SHP77 treated with DMSO at 0.1 percent for 48 hours (cell line): ENCODE results near the gene FGGY.
"Not testable (repeated sequence)": the region's sequence is repeated elsewhere in the genome, so short reads cannot be mapped to it uniquely, and the experiment has no call there.

Experiments
- DNase-seq: peaks from one replicate; lab custom pipeline; 2025; lab: John Stamatoyannopoulos, UW

The FGGY gene

DNA sequence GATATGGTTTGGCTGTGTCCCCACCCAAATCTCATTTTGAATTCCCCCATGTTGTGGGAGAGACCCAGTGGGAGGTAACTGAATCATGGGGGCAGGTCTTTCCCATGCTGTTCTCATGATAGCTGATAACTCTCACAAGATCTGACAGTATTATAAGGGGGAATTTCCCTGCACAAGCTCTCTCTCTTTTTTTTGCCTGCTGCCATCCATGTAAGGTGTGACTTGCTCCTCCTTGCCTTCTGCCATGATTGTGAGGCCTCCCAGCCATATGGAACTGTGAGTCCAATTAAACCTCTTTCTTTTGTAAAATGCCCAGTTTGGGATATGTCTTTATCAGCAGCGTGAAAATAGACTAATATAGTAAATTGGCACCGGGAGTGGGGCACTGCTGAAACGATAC is 439.0 kb downstream of the FGGY start:
- DNase-seq = not testable (repeated sequence)

DNA sequence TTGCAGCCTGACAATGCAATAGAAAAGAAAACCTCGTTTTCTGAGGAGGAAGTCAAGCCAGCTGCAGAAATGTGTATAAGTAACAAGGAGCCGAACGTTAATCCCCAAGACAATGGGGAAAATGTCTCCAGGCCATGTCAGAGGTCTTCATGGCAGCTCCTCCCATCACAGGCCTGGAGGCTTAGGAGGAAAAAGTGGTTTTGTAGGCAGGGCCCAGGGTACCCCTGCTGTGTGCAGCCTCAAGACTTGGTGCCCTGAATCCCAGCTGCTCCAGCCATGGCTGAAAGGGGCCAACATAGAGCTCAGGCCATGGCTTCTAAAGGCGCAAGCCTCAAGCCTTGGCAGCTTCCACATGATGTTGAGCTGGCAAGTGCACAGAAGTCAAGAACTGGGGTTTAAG is 439.9 kb downstream of the FGGY start:
- no peak for DNase-seq

DNA sequence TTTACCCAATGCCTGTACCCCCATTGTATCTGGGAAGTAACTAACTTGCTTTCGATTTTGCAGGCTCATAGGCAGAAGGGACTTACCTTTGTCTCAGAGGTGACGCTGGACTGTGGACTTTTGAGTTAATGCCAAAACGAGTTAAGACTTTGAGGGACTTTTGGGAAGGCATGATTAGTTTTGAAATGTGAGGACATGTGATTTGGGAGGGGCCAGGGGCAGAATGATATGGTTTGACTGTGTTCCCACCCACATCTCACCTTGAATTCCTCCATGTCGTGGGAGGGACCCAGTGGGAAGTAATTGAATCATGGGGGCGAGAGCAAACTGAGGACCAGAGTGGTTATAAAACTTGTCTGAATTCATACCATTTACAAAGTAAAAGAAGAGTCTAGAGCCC is 440.7 kb downstream of the FGGY start:
- DNase-seq = no peak

DNA sequence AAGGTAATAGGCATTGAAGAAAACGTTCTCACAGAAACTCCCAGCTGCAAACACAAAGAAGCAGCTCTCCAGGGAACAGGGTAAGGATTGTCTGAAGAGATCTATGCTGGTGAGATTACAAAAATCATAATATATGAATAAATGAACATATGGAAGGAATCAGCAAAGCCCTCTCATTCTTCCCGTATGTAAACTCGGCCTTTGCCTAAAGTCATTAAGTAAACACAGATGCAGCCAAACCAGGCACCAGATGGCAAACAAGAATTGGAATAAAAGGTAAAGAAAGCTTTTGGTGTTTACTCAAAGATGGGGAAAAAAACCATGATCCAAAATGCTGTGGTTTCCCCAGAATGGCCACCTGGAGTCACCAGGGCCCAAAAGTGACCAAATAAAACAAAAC is 441.3 kb downstream of the FGGY start:
- no peak for DNase-seq

DNA sequence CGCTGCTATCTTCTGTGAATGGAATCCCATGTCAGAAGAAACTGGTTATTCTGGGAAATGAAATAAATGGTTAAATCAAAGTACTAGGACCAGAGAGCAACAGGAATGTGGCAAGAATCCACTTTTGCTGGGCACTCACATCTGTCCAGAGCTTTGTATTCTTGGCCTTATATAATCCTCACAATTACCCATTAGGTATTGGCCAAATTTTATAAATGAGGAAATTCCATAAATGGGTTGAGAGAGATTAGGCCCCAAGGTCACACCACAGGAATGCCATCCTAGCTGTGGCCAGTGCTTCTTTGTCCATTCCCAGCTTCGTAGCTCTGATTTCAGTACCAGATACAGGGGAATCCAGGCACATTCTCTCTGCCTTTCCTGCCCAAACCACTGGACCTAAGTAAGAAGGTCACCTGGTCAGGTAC is 441.7 kb downstream of the FGGY start:
- no peak for DNase-seq

DNA sequence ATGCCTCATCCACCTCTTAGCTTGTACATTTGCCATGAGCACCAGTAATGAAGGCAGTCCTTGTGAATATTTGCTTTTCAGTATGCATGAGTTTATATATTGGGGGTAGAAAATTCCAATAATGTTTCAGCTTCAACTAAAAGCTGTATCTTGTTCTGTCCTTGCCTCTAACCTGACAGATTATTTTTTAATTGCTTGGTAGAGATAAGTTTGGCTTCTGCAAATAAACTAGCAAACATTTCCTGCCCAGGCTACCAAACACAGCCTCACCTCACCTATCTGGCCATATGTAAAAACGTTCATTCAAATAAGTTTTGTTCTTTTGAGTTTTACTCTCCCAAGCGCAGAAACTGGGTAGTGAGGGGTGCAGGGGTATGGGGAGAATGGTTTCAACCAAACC is 442.2 kb downstream of the FGGY start:
- no peak for DNase-seq

DNA sequence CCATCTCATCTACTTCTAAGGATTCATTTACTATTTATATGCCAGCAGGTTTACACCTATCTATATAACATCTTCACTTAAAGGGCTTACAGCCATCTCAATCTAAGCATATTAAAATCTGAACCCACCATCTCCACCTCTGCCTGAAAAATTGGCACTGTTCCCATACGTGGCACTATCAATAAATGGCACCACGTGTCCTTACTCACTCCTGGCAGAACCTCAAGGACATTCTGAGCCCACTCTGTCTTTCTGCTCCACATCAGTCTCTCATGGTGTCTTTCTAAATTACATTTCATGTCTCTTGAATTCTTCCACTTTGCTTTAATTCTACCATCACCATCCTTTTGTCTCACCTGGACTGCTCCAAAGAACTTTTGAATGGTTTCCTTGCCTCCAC is 445.6 kb downstream of the FGGY start:
- no peak for DNase-seq

DNA sequence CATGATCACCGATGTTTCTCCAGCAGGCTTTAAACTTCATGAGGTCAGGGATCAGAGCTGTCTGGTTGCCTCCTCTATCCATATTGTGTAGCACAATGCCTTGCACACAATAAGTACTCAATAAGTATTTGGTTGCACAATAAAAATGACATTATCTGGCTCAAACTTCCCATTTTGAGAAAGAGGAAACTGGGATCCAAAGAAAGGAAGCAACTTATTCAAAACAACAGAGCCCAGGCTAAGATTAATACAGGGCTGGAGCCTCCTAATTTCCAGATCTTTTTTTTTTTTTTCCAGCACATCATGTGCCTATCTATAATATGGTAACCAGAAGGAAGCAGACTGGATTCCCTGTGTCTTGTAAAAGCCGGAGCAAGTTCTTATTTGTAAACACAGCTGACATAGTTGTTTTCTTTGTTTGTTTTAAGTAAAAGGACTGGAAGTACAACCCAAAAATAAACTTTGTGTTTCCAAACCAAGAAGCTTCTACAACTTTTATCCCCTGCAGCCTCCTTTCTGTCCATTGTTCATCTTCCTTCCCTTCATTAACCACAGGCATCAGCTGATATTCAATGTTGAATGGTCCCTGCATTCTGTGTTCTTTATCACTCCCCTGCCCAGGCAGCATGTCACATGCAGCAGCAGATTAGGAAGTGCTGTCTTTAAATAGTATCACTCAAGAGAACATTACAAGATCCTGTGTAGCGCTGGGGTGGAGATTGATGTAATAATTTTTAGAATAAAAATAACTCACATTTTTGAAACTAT is 446.6 kb downstream of the FGGY start:
- no peak for DNase-seq

DNA sequence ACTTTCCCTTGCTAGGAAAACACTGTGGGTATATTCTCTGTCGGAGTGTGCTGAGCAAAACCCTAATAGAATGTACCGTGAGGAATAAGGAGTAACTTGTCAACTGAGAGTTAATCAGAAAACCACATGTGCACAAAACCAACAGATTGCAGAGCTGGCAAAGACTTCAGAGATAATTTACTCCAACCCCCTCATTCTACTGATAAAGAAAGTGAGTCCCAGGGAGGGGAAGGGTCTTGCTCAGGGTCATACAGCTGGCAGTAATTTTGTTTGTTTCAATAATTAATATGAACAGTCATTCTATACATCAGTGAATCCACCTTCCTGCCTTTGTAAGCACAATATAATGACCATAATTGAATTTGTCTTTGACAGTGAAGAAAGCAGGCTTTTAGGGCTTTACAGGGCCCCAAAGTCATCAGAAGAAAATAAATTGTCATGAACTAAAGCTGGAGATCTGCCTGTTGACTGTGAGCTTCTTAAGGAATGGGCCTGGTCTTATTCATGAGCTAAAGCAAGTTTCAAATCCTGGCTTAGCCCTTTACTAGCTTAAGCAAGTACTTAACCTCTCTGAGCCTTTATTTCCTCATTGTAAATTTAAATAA is 450.6 kb downstream of the FGGY start:
- DNase-seq = no peak

DNA sequence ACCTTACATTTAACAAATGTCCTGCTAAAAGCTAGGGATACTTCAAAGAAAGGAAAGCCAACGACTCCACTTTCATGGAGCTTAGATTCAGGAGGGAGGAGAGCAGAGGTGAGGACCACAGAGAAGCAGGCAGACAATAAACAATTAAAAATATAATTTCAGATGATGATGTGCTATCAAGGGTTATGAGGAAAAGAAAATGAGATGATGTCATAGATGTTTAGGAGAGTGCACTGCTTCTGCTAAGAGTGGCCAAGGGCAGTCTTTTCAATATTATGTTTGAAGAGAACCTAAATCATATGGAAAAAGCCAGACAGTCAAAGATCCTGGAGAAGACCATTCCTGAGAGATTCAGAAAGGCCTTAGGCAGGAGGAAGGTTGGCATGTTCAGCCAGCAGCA is 451.2 kb downstream of the FGGY start:
- DNase-seq = no peak

DNA sequence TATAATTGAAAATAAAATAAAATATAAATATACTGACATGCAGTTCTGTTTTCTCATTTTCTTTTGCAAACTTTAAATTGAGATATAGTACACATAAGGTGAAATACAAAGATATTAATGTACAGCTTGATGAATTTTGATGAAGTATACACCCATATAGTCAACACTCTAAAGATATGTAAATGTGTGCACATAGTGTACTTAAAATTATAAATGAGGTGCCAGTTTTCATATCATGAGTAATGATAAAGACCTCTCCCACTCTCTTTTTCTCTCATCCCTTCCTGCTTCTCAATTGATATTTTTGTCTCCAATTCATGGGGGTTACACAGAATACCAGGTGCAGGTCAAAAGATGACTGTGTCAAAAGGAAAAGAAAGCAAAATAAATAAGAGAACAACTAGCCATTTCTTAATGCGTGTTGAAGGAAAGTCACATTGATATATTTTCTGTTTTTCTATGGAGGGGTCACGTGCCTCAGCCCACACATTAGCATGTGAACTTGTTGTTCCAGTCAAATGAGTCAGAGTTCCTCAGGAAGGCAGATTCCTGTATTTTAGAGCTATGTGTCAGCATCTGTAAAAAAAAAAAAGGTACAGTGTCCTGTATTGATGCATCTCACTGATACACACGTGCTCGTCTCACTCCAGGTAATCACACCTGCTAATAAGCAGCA is 453.6 kb downstream of the FGGY start:
- DNase-seq = no peak

DNA sequence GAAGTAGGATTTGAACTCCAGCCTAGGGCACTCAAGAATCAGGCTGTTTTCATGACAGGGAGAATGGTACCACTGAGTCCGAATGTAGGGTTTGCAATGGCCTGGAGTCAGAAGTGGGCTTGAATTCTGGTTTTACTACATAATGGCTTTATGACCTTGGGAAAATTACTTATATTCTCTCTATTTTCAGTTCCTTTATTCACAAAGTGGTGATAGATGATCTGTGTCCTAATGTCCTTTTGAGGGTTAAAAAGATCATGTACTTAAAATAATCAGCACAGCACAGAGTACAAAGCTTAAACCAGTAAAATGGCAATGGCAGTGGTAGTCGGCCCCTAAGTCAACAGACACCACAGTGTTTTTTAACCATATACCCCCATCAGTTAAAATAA is 454.1 kb downstream of the FGGY start:
- DNase-seq = no peak

DNA sequence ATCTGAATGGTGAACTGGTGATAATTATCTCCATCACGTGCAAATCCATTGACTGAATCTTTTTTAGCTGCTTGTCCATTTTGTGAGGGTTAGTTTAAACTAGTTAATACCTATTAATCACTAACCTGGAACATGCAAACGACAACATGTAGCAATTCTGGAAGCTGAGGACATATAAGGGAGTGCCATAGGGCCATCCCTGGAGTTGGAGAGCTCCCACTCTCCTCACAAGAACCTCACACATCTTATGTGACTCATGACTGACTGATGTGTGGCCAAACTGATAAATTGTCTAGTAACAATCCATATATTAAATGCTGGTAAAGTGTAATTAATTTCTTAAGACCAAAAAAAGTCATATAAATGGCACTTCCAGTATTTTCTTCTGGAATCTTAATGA is 454.9 kb downstream of the FGGY start:
- no peak for DNase-seq

DNA sequence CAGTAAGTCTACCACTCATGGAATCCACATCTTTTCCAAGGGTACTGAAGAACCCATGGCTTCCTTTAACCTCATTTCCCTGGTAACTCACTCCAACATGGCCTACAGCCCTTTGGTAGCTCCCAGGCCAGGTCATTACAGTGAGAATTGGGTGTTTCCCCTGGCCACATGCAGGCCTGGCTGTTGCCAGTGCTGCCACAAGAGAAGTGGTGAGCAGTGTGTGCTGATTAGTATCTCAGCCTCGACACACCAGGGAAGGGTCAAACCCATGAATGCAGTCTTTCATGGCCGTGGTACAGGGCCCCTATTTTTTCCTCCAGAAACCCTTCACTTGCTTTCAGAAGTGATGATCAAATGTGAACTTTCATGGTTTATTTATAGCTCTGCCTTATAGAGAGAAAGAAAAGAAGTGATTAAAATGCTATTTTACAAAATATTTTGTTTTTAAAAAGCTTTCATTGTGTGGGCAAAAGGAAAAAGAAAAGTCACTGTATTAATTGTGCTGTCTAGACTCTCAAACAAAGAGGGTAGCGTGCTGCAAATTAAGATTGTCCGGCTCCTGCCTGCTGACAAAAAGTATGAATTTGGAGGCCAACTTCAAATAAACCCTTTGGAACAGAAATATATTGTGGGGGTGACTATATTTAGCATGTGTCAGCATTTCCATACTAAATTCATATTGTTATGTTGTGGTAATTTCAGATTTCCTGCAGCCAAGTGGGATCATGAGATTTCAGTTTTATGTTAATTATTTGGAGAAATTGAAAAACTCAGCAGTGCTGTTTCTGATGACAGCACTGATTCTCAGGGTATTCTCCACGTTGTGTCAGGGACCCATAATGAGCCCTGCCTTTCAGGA is 455.9 kb downstream of the FGGY start:
- no peak for DNase-seq

DNA sequence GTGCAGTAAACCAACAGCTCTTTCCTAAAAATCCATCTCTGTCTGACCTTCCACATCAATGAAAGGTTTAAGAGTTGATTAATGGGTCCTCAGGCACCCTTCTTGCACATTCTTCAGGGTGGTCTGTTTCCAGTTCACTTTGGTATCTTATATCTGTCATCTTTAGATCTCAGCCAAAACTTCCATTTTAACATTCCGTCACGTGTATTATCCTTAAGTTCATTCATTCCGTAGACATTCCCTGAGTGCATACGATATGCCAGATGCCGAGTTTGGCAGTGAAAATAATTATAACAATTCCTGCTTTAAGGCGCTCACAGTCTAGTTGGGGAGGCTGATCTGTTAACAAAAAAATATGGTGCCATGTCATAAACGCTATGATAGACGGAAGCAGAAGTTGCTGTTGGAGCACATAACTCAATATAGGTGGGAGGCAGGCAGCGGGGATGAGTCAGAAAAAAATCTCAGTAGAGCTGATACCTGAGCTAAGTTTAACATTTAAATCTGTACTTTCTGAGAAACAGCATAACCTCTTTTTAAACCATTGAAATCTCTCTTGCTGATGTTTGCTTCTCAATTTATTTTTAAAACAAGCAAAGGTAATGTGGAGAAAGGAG is 458.3 kb downstream of the FGGY start:
- DNase-seq = no peak

DNA sequence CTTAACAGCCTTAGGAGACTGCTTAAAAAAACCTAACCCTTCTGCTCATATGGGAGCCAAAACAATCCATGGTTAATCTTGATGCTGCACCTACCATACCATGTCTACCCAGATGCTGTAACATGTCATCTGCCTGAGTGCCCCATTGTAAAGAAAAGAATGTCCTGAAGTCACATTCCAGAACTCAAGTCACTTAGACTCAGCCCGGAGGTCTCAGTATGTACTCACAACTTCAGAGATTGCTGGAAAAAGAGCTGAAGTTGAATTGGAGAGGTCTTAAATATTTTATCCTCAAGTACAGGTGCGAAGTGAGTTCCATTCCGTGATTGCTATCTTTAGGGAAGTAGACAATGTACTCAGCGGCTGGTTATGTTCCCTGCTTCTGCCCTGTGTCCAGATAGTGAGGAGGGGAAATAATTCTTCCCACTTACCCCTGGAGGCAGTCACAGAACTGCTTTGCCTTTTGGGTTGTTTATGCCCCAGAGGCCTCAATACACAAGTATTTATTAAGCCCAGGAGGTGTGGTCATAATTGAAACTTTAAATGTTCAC is 460.4 kb downstream of the FGGY start:
- DNase-seq = no peak

DNA sequence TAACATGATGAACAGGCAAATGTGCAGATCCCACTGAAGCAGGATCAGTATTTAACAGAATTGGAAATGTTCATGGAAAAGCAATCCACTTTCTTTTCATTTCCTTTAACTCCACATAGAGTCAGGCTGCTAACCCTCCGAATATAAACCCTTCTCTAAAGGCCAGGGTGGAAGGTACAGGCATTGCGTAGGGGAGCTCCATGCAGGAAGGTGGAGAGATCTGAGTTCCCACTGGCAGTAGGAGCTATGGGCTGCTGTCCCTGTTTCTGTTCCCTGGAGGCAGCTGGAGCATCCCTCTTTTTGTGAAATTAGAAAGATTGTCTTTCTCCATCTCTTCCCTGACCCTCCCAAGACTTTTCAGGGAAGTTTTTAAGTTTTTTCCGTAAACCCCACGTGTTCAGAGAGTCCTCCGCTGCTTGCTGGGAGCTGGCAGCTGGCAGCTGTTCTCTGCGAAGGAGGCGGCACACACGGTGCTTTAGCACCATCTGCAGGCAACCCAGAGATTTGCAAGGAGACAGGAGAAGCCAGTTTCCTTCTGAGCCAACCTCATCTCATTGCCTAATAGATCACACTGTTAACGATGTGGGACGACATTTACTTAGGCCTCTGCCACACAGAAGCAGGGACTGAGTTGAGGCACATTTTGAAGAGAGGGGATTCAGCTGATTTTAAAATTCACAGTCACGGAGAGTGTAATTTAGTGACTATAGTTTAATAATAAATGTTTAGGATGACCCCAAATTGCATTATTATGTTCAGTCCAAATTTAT is 462.4 kb downstream of the FGGY start:
- peak; percentile 89 for DNase-seq

DNA sequence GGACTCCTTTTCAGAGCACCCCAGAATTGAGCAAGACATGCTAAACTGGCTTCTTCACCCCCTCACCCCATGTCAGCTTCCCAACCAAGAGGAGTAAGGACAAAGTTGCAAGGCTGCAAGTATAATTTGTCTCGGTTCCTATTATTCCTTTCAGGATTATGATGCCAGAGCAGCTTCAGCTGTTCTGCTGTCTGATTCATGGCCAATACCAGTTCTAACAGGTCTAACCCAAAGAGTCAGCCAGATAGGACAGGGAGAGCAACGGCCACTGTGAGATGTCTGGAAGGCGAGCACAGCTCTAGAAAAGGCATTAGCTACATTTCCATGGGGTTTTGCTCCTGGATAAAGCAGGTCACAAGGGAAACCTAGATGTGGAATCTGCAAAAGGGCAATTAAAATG is 464.5 kb downstream of the FGGY start:
- DNase-seq = no peak

DNA sequence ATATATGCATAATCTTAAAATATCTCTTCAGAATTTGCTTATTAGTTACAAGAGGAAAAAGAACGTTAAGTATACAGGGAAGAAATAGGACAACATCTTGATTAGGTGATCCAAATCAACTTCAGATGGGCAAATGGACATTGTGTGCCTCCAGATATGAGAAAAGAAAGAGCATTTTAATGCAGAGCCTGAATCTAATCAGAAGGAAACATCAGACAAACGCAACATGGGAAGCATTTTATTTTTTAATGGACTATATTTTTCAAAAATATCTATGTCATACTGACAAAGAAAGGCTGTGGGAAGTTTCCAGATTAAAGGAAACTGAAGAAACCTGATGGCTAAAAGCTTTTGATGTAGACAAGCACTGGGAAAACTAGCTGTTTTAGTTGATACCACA is 466.5 kb downstream of the FGGY start:
- DNase-seq = no peak

DNA sequence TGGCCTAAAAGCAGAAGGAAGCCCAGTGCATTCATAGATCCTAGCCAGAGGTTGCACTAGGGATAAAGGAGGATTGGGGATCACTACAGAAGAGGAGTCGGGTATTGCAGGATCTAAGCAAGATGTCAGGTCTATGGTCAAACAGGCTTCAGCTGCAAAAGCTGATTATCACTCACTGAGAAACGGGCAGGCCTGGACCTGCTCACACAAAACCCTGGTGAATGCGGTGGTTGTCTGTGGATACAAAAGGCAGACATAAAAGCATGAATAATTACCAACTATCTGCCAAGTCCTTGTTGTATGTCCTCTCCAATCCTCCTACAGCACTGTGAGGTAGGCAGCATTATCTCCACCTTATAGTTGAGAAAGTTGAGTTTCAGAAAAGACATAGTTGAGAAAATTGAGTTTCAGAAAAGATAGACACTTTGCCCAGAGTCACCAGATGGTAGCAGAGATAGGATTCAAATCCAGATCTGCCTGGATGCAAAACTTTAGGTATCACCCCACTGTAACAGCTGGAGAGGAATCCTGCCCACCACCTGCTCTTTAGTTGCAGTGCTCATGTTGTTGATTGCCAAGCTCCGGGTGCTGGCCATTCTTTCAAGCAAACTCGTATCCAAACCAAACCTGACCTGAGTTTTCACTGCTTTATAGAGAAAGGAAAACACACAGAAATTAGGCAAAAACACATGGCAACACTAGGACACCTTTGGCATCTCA is 468.3 kb downstream of the FGGY start:
- peak; percentile 81 for DNase-seq
